ENCODE results near the gene GCC2. TPM values are rescaled to one million over a fixed set of nuclear protein-coding genes. Genes with fewer than 3 reads are reported as not detected.

GCC2 gene
- total RNA-seq, 1 experiment from 2014 or later = 28.2 TPM

DNA sequence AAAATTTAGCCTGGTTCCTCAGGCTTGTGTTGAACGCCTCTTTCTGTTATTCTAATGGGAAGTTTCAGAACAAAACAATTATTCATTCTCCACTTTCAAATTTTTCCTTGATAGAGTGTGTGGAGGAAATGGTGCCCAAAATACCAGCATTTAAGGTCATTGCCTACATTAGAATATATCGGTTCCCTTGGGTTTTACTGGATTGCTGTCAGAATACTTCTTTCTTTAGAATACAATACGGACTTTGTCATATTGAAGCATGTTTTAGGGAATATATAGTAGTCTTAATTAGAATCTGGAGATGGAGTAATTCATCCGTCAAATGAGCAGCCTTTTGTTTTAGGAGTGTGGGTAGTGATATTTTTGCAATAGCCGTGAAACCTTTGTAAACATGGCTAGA lies 98.6 kb downstream of the GCC2 start:
- Histone ChIP-seq H3K9me2 (ENCODE audit: insufficient read depth) (no peaks in the 10 kb centered on the region), H4K20me1 (ENCODE audit: insufficient read depth) (no peaks in the 10 kb centered on the region; the same call in 1 of the 2 replicates), H3K4me3 (replicated peaks in 1 of 2; ENCODE audit: low read depth in 1 of 2, low read length in 2 of 2) (no peak overlapping the region), H3K27ac (ENCODE audit: low read depth, low read length) (no peak overlapping the region), H3K4me2 (ENCODE audit: low read length) (no peak overlapping the region), H3K36me3 (ENCODE audit: control insufficient read depth in 1 of 2, insufficient read depth in 2 of 2, low read length in 2 of 2) (no peaks in the 10 kb centered on the region), H3K4me1 (ENCODE audit: control insufficient read depth in 1 of 2, insufficient read depth in 2 of 2, low read length in 2 of 2) (no peaks in the 10 kb centered on the region), H3K9me3 (ENCODE audit: control insufficient read depth in 1 of 2, insufficient read depth in 1 of 2, low read depth in 1 of 2, low read length in 2 of 2) (no peaks in the 10 kb centered on the region), H2AFZ (ENCODE audit: low read depth, low read length, poor library complexity, severe bottlenecking) (no peak overlapping the region), H3K9ac (ENCODE audit: low read length) (no peak overlapping the region), H3K27me3 (ENCODE audit: insufficient read depth, low read length) (no peaks in the 10 kb centered on the region), H3K79me2 (ENCODE audit: insufficient read depth, low read length) (peaks cover 74% of the 10 kb centered on the region)
- no TSS peak for BruUV-seq (replicated peaks)
- TF ChIP-seq, protein P1, sequence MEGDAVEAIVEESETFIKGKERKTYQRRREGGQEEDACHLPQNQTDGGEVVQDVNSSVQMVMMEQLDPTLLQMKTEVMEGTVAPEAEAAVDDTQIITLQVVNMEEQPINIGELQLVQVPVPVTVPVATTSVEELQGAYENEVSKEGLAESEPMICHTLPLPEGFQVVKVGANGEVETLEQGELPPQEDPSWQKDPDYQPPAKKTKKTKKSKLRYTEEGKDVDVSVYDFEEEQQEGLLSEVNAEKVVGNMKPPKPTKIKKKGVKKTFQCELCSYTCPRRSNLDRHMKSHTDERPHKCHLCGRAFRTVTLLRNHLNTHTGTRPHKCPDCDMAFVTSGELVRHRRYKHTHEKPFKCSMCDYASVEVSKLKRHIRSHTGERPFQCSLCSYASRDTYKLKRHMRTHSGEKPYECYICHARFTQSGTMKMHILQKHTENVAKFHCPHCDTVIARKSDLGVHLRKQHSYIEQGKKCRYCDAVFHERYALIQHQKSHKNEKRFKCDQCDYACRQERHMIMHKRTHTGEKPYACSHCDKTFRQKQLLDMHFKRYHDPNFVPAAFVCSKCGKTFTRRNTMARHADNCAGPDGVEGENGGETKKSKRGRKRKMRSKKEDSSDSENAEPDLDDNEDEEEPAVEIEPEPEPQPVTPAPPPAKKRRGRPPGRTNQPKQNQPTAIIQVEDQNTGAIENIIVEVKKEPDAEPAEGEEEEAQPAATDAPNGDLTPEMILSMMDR (IDR thresholded peaks at IDR 0.05 in 2 of 3, conservative IDR thresholded peaks at IDR 0.05 in 1 of 3; ENCODE audit: borderline replicate concordance in 1 of 3, insufficient read depth in 1 of 3, low read depth in 2 of 3, low read length in 2 of 3) = no peak
- TF ChIP-seq ZNF274 (IDR thresholded peaks at IDR 0.05; ENCODE audit: low read depth, low read length) (no peak), SP1 (IDR thresholded peaks at IDR 0.05; ENCODE audit: low read depth) (no peak), JUND (IDR thresholded peaks at IDR 0.05) (no peak), SRF (IDR thresholded peaks at IDR 0.05; ENCODE audit: low read depth) (no peak), ZFX (IDR thresholded peaks at IDR 0.05) (no peak), ZBTB33 (IDR thresholded peaks at IDR 0.05; ENCODE audit: extremely low read depth, insufficient replicate concordance, low read length) (no peak), TCF7L2 (IDR thresholded peaks at IDR 0.05; ENCODE audit: borderline replicate concordance, extremely low read depth, insufficient read depth, insufficient read length) (no peak), EZH2phosphoT487 (IDR thresholded peaks at IDR 0.05; ENCODE audit: borderline replicate concordance) (no peak), EZH2 (IDR thresholded peaks at IDR 0.05) (no peak), ATF3 (IDR thresholded peaks at IDR 0.05) (no peak), FOSL1 (IDR thresholded peaks at IDR 0.05; ENCODE audit: low read depth) (no peak), ELF1 (IDR thresholded peaks at IDR 0.05; ENCODE audit: borderline replicate concordance, low read depth) (no peak)
- RAD21 ChIA-PET (ENCODE audit: low non-redundant PET in 1 of 2, low total read pairs in 2 of 2, uncharacterized antibody in 2 of 2, unreplicated experiment in 2 of 2) = no interaction called here
- POLR2A ChIA-PET = no interaction called here
- ATAC-seq (no peak), DNase-seq (ENCODE audit: low read depth, low spot score) (no peak)
- intact Hi-C loops (cut with micrococcal nuclease) = no loop called here
- CTCF ChIA-PET = no interaction called here
